ENCODE measurements around the gene SLC9A8. TPM values are rescaled to one million over a fixed set of nuclear protein-coding genes. Genes with fewer than 3 reads are reported as not detected.
A peak's percentile ranks its signal among the peaks of the same experiment; 100 is the strongest.

The SLC9A8 gene
- total RNA-seq, 1 experiment from 2014 or later = 6.7 TPM

DNA sequence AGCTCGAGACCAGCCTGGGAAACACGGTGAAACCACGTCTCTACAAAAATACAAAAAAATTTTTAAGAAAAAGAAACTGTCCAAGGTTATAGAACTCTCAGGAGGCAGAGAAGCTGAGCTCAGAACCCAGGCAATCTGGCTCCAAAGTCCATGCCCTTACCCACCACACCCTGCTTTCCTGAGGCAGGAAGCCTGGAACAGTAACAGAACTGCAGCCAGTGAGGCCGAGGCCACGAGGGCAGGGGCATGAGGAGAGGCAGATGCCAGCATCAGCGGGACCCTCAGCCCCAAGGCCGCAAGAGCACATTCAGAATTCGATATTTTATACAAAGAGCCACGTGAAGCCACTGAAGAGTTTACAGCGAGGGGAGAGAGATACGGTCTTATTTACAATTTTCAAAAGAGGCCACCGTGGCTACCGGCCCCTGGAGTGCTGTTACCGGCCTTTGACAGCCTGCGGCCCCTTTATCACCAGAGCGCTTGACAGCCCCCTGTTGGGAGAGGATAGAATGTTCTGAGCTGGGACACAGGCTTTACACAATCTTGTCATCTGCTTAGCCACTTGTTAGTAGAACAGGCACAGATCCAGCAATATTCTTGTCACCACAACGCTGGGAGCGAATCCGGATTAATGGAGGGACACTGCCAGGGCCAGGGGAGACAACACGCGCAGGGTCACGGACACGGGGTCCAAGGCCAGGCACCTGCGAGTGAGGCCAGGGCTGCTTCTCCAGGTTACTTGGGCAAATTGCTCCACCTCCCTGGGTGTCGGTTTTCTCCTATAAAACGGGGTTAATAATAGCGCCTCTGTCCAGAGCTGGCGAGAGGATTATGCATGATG lies 97.1 kb downstream of the SLC9A8 start:
- intact Hi-C loops (cut with micrococcal nuclease) = no loop called here
- Histone ChIP-seq H4K20me1 (ENCODE audit: insufficient read depth) (0 out of 2 replicates have a peak, but pooled peaks cover 2% of the 10 kb centered on the region), H3K79me2 (ENCODE audit: insufficient read depth, low read length) (peaks cover 54% of the 10 kb centered on the region), H3K4me3 (replicated peaks in 1 of 2; ENCODE audit: low read depth in 1 of 2, low read length in 2 of 2) (no peak overlapping the region), H3K4me1 (ENCODE audit: control insufficient read depth in 1 of 2, insufficient read depth in 2 of 2, low read length in 2 of 2) (peaks cover 9 to 10% of the 10 kb centered on the region in 2 experiments; a peak in 3 of 4 replicates), H3K36me3 (ENCODE audit: control insufficient read depth in 1 of 2, insufficient read depth in 2 of 2, low read length in 2 of 2) (peaks cover 4 to 14% of the 10 kb centered on the region in 2 experiments; a peak in 2 of 4 replicates), H3K4me2 (ENCODE audit: low read length) (no peak overlapping the region), H3K27ac (ENCODE audit: low read depth, low read length) (no peak overlapping the region; the same call in 1 of the 2 replicates), H3K9ac (ENCODE audit: low read length) (no peak overlapping the region), H3K9me2 (ENCODE audit: insufficient read depth) (no peaks in the 10 kb centered on the region), H3K27me3 (ENCODE audit: insufficient read depth, low read length) (no peaks in the 10 kb centered on the region), H2AFZ (ENCODE audit: low read depth, low read length, poor library complexity, severe bottlenecking) (no peak overlapping the region), H3K9me3 (ENCODE audit: control insufficient read depth in 1 of 2, insufficient read depth in 1 of 2, low read depth in 1 of 2, low read length in 2 of 2) (no peaks in the 10 kb centered on the region)
- POLR2A ChIA-PET = no interaction called here
- no TSS peak for BruUV-seq (replicated peaks)
- DNase-seq (ENCODE audit: low read depth, low spot score) (no peak), ATAC-seq (no peak)
- TF ChIP-seq JUND (IDR thresholded peaks at IDR 0.05) = no peak
- TF ChIP-seq, protein P1, sequence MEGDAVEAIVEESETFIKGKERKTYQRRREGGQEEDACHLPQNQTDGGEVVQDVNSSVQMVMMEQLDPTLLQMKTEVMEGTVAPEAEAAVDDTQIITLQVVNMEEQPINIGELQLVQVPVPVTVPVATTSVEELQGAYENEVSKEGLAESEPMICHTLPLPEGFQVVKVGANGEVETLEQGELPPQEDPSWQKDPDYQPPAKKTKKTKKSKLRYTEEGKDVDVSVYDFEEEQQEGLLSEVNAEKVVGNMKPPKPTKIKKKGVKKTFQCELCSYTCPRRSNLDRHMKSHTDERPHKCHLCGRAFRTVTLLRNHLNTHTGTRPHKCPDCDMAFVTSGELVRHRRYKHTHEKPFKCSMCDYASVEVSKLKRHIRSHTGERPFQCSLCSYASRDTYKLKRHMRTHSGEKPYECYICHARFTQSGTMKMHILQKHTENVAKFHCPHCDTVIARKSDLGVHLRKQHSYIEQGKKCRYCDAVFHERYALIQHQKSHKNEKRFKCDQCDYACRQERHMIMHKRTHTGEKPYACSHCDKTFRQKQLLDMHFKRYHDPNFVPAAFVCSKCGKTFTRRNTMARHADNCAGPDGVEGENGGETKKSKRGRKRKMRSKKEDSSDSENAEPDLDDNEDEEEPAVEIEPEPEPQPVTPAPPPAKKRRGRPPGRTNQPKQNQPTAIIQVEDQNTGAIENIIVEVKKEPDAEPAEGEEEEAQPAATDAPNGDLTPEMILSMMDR (IDR thresholded peaks at IDR 0.05 in 2 of 3, conservative IDR thresholded peaks at IDR 0.05 in 1 of 3; ENCODE audit: borderline replicate concordance in 1 of 3, insufficient read depth in 1 of 3, low read depth in 2 of 3, low read length in 2 of 3) = peak in 2 of 3 experiments; percentile 33 to 45; a peak in 3 of 6 replicates
- CTCF ChIA-PET = no interaction called here
- RAD21 ChIA-PET (ENCODE audit: low non-redundant PET in 1 of 2, low total read pairs in 2 of 2, uncharacterized antibody in 2 of 2, unreplicated experiment in 2 of 2) = interaction anchor here in 1 of 2 experiments (0.6 kb wide), 1 partner anchor 18 kb away, joined by 3 read pairs; no protein-coding TSS in a partner anchor

DNA sequence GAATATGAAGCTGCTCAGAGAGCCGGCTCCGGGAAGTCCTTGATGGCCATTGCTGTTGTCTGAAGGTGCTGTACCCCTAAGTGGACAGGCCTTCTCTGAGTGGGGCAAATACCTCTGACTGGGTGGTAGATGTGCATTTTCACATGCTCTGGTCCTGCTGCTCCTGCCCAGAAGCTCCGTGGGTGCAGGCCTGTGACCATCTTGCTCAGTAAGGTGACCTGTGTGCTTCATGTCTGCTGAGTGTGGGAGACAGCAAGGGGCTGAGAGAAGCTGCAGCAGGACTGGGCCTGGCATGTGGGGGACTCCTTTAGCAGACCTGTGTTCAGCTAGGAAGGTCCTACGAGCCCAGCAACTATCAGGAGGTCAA lies 97.7 kb downstream of the SLC9A8 start:
- no peak overlapping the region for H3K9ac ChIP-seq (ENCODE audit: low read length)
- no peak for ATAC-seq
- H3K36me3 ChIP-seq (ENCODE audit: control insufficient read depth in 1 of 2, insufficient read depth in 2 of 2, low read length in 2 of 2) = peaks cover 0 to 10% of the 10 kb centered on the region in 2 experiments; a peak in 2 of 4 replicates
- no peak for DNase-seq (ENCODE audit: low read depth, low spot score)
- H3K27me3 ChIP-seq (ENCODE audit: insufficient read depth, low read length) = no peaks in the 10 kb centered on the region
- H3K4me2 ChIP-seq (ENCODE audit: low read length) = no peak overlapping the region
- intact Hi-C loops (cut with micrococcal nuclease) = no loop called here
- ChIA-PET RAD21 (ENCODE audit: low non-redundant PET in 1 of 2, low total read pairs in 2 of 2, uncharacterized antibody in 2 of 2, unreplicated experiment in 2 of 2) (interaction anchor here in 1 of 2 experiments (0.6 kb wide), 1 partner anchor 19 kb away, joined by 3 read pairs; no protein-coding TSS in a partner anchor), POLR2A (no interaction called here), CTCF (interaction anchor here (1.0 kb wide), 1 partner anchor 161 kb away, joined by 3 read pairs; no protein-coding TSS in a partner anchor)
- H3K79me2 ChIP-seq (ENCODE audit: insufficient read depth, low read length) = peaks cover 59% of the 10 kb centered on the region
- H3K4me1 ChIP-seq (ENCODE audit: control insufficient read depth in 1 of 2, insufficient read depth in 2 of 2, low read length in 2 of 2) = peaks cover 9 to 10% of the 10 kb centered on the region in 2 experiments; a peak in 3 of 4 replicates
- no peaks in the 10 kb centered on the region for H4K20me1 ChIP-seq (ENCODE audit: insufficient read depth)
- no peak overlapping the region for H3K4me3 ChIP-seq (replicated peaks in 1 of 2; ENCODE audit: low read depth in 1 of 2, low read length in 2 of 2)
- no peak overlapping the region for H2AFZ ChIP-seq (ENCODE audit: low read depth, low read length, poor library complexity, severe bottlenecking)
- no peaks in the 10 kb centered on the region for H3K9me3 ChIP-seq (ENCODE audit: control insufficient read depth in 1 of 2, insufficient read depth in 1 of 2, low read depth in 1 of 2, low read length in 2 of 2)
- H3K9me2 ChIP-seq (ENCODE audit: insufficient read depth) = no peaks in the 10 kb centered on the region
- H3K27ac ChIP-seq (ENCODE audit: low read depth, low read length) = no peak overlapping the region; the same call in 1 of the 2 replicates
- BruUV-seq (replicated peaks) = no TSS peak
- TF ChIP-seq, protein P2, sequence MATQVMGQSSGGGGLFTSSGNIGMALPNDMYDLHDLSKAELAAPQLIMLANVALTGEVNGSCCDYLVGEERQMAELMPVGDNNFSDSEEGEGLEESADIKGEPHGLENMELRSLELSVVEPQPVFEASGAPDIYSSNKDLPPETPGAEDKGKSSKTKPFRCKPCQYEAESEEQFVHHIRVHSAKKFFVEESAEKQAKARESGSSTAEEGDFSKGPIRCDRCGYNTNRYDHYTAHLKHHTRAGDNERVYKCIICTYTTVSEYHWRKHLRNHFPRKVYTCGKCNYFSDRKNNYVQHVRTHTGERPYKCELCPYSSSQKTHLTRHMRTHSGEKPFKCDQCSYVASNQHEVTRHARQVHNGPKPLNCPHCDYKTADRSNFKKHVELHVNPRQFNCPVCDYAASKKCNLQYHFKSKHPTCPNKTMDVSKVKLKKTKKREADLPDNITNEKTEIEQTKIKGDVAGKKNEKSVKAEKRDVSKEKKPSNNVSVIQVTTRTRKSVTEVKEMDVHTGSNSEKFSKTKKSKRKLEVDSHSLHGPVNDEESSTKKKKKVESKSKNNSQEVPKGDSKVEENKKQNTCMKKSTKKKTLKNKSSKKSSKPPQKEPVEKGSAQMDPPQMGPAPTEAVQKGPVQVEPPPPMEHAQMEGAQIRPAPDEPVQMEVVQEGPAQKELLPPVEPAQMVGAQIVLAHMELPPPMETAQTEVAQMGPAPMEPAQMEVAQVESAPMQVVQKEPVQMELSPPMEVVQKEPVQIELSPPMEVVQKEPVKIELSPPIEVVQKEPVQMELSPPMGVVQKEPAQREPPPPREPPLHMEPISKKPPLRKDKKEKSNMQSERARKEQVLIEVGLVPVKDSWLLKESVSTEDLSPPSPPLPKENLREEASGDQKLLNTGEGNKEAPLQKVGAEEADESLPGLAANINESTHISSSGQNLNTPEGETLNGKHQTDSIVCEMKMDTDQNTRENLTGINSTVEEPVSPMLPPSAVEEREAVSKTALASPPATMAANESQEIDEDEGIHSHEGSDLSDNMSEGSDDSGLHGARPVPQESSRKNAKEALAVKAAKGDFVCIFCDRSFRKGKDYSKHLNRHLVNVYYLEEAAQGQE (IDR thresholded peaks at IDR 0.05; ENCODE audit: low read depth) = no peak
- no peak for TF ChIP-seq TCF7L2 (IDR thresholded peaks at IDR 0.05; ENCODE audit: borderline replicate concordance, extremely low read depth, insufficient read depth, insufficient read length)
- no peak for TF ChIP-seq EGR1 (IDR thresholded peaks at IDR 0.05; ENCODE audit: low read depth)
- TF ChIP-seq CBX3 (IDR thresholded peaks at IDR 0.05; ENCODE audit: low read depth) = no peak
